Astrocyte (in vitro differentiated cells and primary cell): ENCODE results near the gene NAV2.

Source experiments
- EZH2 ChIP-seq: IDR thresholded peaks from 2 replicates; pipeline ENCODE4 v1.6.1; 2012; ENCODE audit warnings: mild to moderate bottlenecking, low read length, inconsistent platforms; ENCODE audit not compliant: insufficient read depth
- TF ChIP-seq, protein P1 (sequence below): IDR thresholded peaks from 2 replicates; pipeline ENCODE4 v1.5.1; 2011; ENCODE audit warnings: low read depth, mild to moderate bottlenecking, inconsistent platforms, low read length, moderate library complexity; ENCODE audit not compliant: insufficient read depth

DNA sequence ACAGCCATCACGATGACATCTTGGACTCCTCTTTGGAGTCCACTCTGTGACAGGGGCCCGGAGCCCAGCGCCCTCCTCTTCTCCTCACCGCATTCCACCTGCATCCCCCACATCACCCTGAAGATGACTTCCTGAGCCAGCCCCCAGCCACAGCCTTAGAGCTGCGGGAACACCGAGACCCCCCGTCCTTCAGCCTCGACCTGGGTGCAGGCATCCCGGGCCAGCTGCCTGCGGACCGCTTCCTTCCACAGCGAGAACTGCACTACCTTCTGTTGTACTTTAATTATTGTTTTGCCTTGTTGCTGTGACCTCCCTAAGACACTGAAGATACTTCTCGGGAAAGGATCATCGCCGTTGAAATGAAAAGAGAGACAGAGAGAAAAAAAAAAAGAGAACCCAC, 405.6 kb downstream of the NAV2 start:
- TF ChIP-seq, protein P1, sequence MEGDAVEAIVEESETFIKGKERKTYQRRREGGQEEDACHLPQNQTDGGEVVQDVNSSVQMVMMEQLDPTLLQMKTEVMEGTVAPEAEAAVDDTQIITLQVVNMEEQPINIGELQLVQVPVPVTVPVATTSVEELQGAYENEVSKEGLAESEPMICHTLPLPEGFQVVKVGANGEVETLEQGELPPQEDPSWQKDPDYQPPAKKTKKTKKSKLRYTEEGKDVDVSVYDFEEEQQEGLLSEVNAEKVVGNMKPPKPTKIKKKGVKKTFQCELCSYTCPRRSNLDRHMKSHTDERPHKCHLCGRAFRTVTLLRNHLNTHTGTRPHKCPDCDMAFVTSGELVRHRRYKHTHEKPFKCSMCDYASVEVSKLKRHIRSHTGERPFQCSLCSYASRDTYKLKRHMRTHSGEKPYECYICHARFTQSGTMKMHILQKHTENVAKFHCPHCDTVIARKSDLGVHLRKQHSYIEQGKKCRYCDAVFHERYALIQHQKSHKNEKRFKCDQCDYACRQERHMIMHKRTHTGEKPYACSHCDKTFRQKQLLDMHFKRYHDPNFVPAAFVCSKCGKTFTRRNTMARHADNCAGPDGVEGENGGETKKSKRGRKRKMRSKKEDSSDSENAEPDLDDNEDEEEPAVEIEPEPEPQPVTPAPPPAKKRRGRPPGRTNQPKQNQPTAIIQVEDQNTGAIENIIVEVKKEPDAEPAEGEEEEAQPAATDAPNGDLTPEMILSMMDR = no peak
- TF ChIP-seq EZH2 = no peak
